ENCODE measurements around the gene SHMT1.
"Not testable (repeated sequence)": the region's sequence is repeated elsewhere in the genome, so short reads cannot be mapped to it uniquely, and the experiment has no call there.

The SHMT1 gene

GRCh38 chr17:18324140-18325050 lies 39.0 kb downstream of the SHMT1 start:
- DNase-seq, result no peak

DNA sequence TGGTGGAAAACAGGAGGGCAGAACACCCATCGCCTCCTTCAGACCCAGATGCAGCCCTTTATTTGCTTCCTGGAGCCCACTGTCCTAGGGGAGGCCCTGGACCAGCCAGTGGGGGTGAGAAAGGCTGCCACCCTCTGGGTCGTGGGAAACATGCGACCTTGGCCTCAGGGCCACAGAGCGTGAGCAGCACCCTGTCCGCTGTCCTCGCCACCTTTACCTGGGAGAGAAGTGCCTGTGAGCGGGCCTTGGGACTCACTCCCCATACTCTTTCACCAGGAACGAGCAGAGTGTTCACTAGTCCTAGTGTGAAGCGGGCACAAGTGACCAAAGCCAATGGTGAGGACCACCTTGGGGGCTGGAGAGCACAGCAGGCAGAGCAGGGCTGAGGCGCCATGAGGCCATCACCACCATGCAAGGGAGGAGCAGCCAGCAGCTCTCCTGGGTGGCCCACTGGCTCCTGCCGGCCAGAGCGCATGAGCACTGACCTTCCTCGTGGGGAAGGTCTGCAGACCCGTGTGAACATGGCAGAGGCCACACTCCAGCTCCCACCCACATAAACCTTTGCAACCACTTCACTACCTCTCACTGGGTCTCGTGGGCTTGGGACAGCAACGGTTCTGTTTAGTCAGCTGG lies 39.7 kb downstream of the SHMT1 start:
- DNase-seq, result no peak

- DNase-seq, result no peak
Observed at GRCh38 chr17:18323007-18323406, 40.3 kb downstream of the SHMT1 start.

- no peak for DNase-seq
Observed at GRCh38 chr17:18322522-18322921, 40.8 kb downstream of the SHMT1 start.

DNA sequence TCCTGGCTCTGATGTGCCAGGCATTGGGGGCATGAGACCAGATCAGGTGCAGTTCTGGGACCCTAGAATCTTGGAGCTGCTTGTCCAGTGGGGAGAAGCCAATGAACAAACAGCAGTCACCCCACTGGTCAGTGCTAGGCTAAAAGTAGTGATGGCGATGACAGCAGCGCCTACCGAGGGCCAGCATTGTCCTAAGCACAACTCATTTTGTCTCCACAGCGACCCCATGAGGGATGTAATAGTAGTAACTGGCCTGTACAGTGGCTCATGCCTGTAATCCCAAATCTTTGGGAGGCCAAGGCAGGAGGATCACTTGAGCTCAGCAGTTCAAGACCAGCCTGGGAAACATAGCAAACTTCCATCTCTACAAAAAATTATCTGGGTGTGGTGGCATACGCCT lies 42.0 kb downstream of the SHMT1 start:
- DNase-seq, result no peak

DNA sequence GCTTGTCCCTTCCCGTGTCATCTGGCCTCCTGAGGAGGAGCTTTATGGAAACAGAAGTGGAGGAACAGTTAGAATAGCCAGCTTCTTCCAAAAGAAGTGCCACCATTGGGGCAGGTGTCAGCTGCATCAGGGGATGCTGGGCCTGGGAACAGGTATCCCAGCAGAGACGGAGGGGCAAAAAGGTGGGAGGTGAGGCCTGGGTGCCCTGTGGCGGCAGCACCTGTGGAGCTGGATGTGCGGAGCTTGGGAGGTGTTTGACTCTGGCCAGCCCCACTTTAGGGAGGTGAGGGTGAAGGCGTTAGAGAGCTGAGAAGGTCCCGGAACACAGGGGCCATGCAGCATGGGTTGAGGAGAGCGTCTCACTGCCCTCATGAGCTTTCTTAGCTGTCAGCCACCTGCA lies 43.0 kb downstream of the SHMT1 start:
- no peak for DNase-seq

DNA sequence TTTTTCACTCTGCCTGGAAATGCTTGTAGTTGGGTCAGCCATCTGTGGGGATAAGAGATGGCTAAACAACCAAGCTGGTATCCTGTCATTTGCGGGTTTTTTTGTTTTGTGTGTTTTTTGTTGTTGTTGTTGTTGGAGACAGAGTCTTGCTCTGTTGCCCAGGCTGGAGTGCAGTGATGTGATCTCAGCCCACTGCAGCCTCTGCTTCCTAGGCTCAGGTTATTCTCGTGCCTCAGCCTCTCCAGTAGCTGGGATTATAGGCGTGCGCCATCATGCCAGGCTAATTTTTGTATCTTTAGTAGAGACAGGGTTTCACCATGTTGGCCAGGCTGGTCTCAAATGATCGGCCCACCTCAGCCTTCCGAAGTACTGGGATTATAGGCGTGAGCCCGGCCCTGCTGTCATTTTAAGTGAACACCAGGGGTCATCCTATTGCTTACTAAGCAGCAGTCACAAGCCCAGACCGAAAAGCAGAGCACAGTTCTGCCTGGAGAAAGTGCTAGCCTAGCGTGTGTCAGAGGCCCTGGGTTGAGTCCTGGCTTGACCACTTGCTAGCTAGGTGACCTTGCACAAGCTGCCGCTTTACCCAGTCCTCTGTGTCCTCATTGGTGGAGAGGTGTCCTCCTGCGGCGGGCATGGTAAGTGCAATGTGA lies 43.6 kb downstream of the SHMT1 start:
- no peak for DNase-seq

- no peak for DNase-seq
Observed at GRCh38 chr17:18318771-18319450, 44.4 kb downstream of the SHMT1 start.

DNA sequence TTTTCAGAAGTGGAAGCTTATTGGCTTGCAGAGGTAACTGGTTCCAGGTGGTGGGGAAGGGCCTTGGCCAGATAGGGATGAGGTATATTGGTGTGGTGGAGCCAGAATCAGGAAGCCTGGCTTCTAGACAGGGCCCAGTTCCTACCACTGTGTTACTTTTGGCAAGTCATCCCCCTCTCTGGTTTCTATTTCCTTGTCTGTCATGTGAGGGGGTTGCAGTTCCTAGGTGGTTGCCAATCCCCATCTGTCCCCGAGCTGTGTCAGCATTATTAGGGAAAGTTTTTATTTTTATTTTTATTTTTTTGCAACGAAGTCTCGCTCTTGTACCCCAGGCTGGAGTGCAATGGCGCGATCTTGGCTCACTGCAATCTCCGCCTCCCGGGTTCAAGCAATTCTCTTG lies 45.2 kb downstream of the SHMT1 start:
- DNase-seq, result no peak

- no peak for DNase-seq
Observed at GRCh38 chr17:18315961-18316360, 47.4 kb downstream of the SHMT1 start.

DNA sequence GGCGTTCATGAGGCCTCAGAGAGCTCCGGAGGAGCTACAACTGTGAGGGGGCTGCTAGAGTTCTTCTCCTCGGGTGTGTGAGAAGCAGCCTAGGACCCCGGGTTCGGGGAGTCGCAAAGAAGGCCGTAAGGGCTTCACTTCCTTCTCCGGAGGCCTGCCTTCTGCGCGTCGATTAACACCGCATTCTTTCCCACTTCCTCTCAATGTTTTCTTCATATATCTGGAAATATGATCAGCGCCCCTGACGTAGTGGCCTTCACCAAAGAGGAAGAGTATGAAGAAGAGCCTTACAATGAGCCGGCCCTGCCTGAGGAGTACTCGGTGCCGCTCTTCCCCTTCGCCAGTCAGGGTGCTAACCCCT lies 47.8 kb downstream of the SHMT1 start:
- no peak for DNase-seq

DNA sequence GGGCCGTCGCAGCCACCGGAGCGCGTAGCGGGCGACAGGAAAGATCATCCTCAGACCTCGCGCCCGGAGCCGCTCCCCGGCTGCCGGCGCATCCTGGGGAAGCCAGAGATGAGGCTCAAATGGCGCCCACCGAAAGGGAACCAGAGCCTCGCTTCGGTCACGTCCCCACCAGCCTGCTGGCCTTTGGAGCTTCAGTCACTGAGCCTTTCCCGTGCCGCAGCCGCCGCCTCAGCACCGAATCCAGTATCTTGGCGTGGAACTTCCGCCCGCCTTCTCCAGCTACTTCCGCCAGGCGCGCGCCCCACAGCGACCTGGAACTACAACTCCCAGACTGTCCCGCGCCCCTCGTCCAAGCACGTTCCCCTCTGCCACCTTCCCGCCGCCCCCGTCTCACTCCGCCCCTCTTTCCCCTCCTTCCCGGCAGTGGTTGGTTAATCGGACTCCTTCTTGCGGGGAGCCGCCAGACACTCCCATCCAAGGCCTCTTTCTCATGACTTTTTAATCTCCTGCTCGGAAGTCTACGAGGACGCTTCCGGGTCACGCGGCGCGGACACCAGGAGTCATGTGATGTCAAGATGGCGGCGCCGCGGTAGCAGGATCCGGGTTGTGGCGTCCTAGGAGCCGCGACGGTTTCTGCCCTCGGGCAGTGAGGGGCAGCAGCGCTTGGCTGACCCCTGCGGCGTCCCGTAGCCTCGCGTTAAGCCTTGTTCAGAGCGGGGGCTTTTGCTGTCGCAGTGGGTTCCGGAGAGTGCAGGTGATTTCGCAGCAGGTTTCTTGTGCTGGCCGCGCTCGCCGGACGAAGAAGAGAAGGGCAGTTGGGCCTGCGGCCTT lies 48.4 kb downstream of the SHMT1 start, which contains the start of the genes SMCR8 and TOP3A:
Gene SMCR8, plus strand, starts transcription at position 563 of the 831 bp plus-strand sequence. CDS start 497 bp downstream, outside the sequence.
Gene TOP3A, minus strand, starts transcription at position 264 of the 831 bp plus-strand sequence. Its CDS starts 216 bp downstream, at position 48.
- DNase-seq, result peak; percentile 98 to 99

GRCh38 chr17:18314059-18314730 lies 49.2 kb downstream of the SHMT1 start:
- peak in 1 of 2 donors; percentile 19 for DNase-seq

- DNase-seq, result no peak
Observed at GRCh38 chr17:18309202-18309601, 54.1 kb downstream of the SHMT1 start.

GRCh38 chr17:18303206-18303605 lies 60.1 kb downstream of the SHMT1 start:
- DNase-seq, result not testable (repeated sequence)

GRCh38 chr17:18300725-18301480 lies 62.4 kb downstream of the SHMT1 start:
- DNase-seq, result no peak

GRCh38 chr17:18298061-18298460 lies 65.3 kb downstream of the SHMT1 start:
- not testable (repeated sequence) for DNase-seq

- no peak for DNase-seq
Observed at GRCh38 chr17:18291718-18292540, 71.4 kb downstream of the SHMT1 start.

GRCh38 chr17:18285296-18285695 lies 78.1 kb downstream of the SHMT1 start:
- DNase-seq, result no peak

- no peak for DNase-seq
Observed at GRCh38 chr17:18281788-18282187, 81.6 kb downstream of the SHMT1 start.
